H9 (cell line): ENCODE measurements around the gene NXN. TPM values are rescaled to one million over a fixed set of nuclear protein-coding genes. Genes with fewer than 3 reads are reported as not detected.

ENCODE experiments used
- DNase-seq: peaks from one replicate; pipeline ENCODE4 v3.0.0-alpha.2; 2017
- H2AFZ ChIP-seq: one replicate; pipeline ENCODE4 v1.6.1; 2013; ENCODE audit warnings: mild to moderate bottlenecking, low read length, control low read depth, moderate library complexity
- H2AK5ac ChIP-seq: 2 replicates; pipeline ENCODE4 v1.6.1; 2013; ENCODE audit warnings: low read length, control low read depth, mixed read lengths; ENCODE audit not compliant: insufficient read length
- H2BK120ac ChIP-seq: one replicate; pipeline ENCODE4 v1.6.1; 2013; ENCODE audit warnings: low read depth, mild to moderate bottlenecking, low read length, control low read depth, inconsistent platforms; ENCODE audit not compliant: poor library complexity, severe bottlenecking
- H2BK12ac ChIP-seq: 2 replicates; pipeline ENCODE4 v1.6.1; 2013; ENCODE audit warnings: low read length, control low read depth, mixed read lengths, low read depth; ENCODE audit not compliant: insufficient read length
- H2BK15ac ChIP-seq: 2 replicates; pipeline ENCODE4 v1.6.1; 2013; ENCODE audit warnings: low read depth, low read length, control low read depth
- H2BK20ac ChIP-seq: one replicate; pipeline ENCODE4 v1.6.1; 2013; ENCODE audit warnings: low read depth, mild to moderate bottlenecking, low read length, control low read depth, inconsistent platforms; ENCODE audit not compliant: poor library complexity, severe bottlenecking
- H2BK5ac ChIP-seq: 2 replicates; pipeline ENCODE4 v1.6.1; 2013; ENCODE audit warnings: low read length, control low read depth, mixed read lengths; ENCODE audit not compliant: insufficient read length
- H3K14ac ChIP-seq: 2 replicates; pipeline ENCODE4 v1.6.1; 2013; ENCODE audit warnings: low read length, control low read depth; ENCODE audit not compliant: insufficient read depth
- H3K18ac ChIP-seq: 2 replicates; pipeline ENCODE4 v1.6.1; 2013; ENCODE audit warnings: low read depth, mild to moderate bottlenecking, mixed read lengths, low read length, control low read depth; ENCODE audit not compliant: insufficient read length
- H3K23ac ChIP-seq: 2 replicates; pipeline ENCODE4 v1.6.1; 2013; ENCODE audit warnings: low read length, control low read depth, mixed read lengths, low read depth; ENCODE audit not compliant: insufficient read length
- H3K23me2 ChIP-seq: 2 replicates; pipeline ENCODE4 v1.6.1; 2013; ENCODE audit warnings: low read depth, mild to moderate bottlenecking, mixed read lengths, low read length, control low read depth; ENCODE audit not compliant: insufficient read length, poor library complexity, severe bottlenecking
- H3K27ac ChIP-seq: 2 replicates; pipeline ENCODE4 v1.5.1; 2013; ENCODE audit warnings: low read length, control low read depth, mixed read lengths, low read depth; ENCODE audit not compliant: insufficient read length
- H3K27me3 ChIP-seq: 2 replicates; pipeline ENCODE4 v1.6.1; 2013; ENCODE audit warnings: low read length, control low read depth, inconsistent platforms; ENCODE audit not compliant: insufficient read depth
- H3K4ac ChIP-seq: 2 replicates; pipeline ENCODE4 v1.6.1; 2013; ENCODE audit warnings: low read depth, mild to moderate bottlenecking, control low read depth, inconsistent platforms, low read length, moderate library complexity
- H3K4me1 ChIP-seq: 2 replicates; pipeline ENCODE4 v1.6.1; 2013; ENCODE audit warnings: low read length, control low read depth, inconsistent platforms; ENCODE audit not compliant: insufficient read depth
- H3K4me2 ChIP-seq: 2 replicates; pipeline ENCODE4 v1.6.1; 2013; ENCODE audit warnings: low read length, control low read depth, mixed read lengths; ENCODE audit not compliant: insufficient read length, insufficient read depth
- H3K56ac ChIP-seq: 2 replicates; pipeline ENCODE4 v1.6.1; 2013; ENCODE audit warnings: low read depth, mild to moderate bottlenecking, mixed read lengths, low read length, control low read depth; ENCODE audit not compliant: insufficient read length
- H3K79me1 ChIP-seq: 2 replicates; pipeline ENCODE4 v1.6.1; 2013; ENCODE audit warnings: low read depth, mild to moderate bottlenecking, moderate library complexity, low read length, control low read depth, inconsistent platforms; ENCODE audit not compliant: insufficient read depth, poor library complexity, severe bottlenecking
- H3K79me2 ChIP-seq: 2 replicates; pipeline ENCODE4 v1.6.1; 2013; ENCODE audit warnings: low read length, control low read depth, inconsistent platforms; ENCODE audit not compliant: insufficient read depth
- H3K9ac ChIP-seq: 2 replicates; pipeline ENCODE4 v1.6.1; 2013; ENCODE audit warnings: low read length, control low read depth, mixed read lengths; ENCODE audit not compliant: insufficient read length; ENCODE audit errors: extremely low read depth
- H3K9me3 ChIP-seq: one replicate; pipeline ENCODE4 v1.6.1; 2013; ENCODE audit warnings: low read depth, low read length, inconsistent platforms; ENCODE audit not compliant: control insufficient read depth
- H3T11ph ChIP-seq: one replicate; pipeline ENCODE4 v1.6.1; 2013; ENCODE audit warnings: mild to moderate bottlenecking, low read length, control low read depth, inconsistent platforms
- H4K20me1 ChIP-seq: one replicate; pipeline ENCODE4 v1.6.1; 2013; ENCODE audit not compliant: control insufficient read depth, insufficient read length, insufficient read depth
- H4K5ac ChIP-seq: 2 replicates; pipeline ENCODE4 v1.6.1; 2013; ENCODE audit warnings: low read depth, mild to moderate bottlenecking, mixed read lengths, low read length, control low read depth; ENCODE audit not compliant: insufficient read length
- H4K8ac ChIP-seq: replicated peaks from 2 replicates; pipeline ENCODE4 v1.6.1; 2013; ENCODE audit warnings: low read length, control low read depth, mixed read lengths, low read depth; ENCODE audit not compliant: insufficient read length
- H4K91ac ChIP-seq: 2 replicates; pipeline ENCODE4 v1.6.1; 2013; ENCODE audit warnings: low read depth, mild to moderate bottlenecking, moderate library complexity, mixed read lengths, low read length, control low read depth; ENCODE audit not compliant: insufficient read length
- H3K27ac Mint-ChIP-seq, 3 experiments: 2 replicates in 2 of 3; 3 replicates in 1 of 3; pipeline ENCODE4 v1.8.0; 2020 to 2021; ENCODE audit warnings: mixed read lengths in 3 of 3, mild to moderate bottlenecking in 1 of 3, moderate library complexity in 1 of 3
- H3K27me3 Mint-ChIP-seq: 2 replicates; pipeline ENCODE4 v1.8.0; 2021; ENCODE audit warnings: low read depth, mild to moderate bottlenecking, moderate library complexity, mixed read lengths
- H3K36me3 Mint-ChIP-seq, 3 experiments: 2 replicates in 2 of 3; 3 replicates in 1 of 3; pipeline ENCODE4 v1.8.0; 2020 to 2021; ENCODE audit warnings: low read depth in 3 of 3, mixed read lengths in 3 of 3; ENCODE audit not compliant: insufficient read depth in 1 of 3
- H3K4me1 Mint-ChIP-seq, 2 experiments: 2 replicates each; pipeline ENCODE4 v1.8.0; 2020; ENCODE audit warnings: mixed read lengths in 2 of 2
- H3K4me3 Mint-ChIP-seq, 2 experiments: 2 replicates in 1 of 2; 3 replicates in 1 of 2; pipeline ENCODE4 v1.8.0; 2020 to 2021; ENCODE audit warnings: mild to moderate bottlenecking in 2 of 2, mixed read lengths in 2 of 2, moderate library complexity in 1 of 2
- H3K9me3 Mint-ChIP-seq, 2 experiments: 2 replicates in 1 of 2; 3 replicates in 1 of 2; pipeline ENCODE4 v1.8.0; 2020; ENCODE audit warnings: mild to moderate bottlenecking in 2 of 2, mixed read lengths in 2 of 2, moderate library complexity in 1 of 2
- CTCF ChIP-seq: fragments of 200-600 bp; sonication (generic); conservative IDR thresholded peaks from 3 replicates; pipeline ENCODE4 v1.8.0; 2021; ENCODE audit warnings: antibody characterized with exemption, mild to moderate bottlenecking
- WGBS: extraction: QIAGEN DNeasy Blood & Tissue Kit; methylation state at CpG from one replicate; pipeline ENCODE4 v1.1.7; 2013; ENCODE audit warnings: missing lambda C conversion rate, low lambda C conversion rate, mixed read lengths; ENCODE audit not compliant: insufficient read length; ENCODE audit errors: extremely low coverage; 5-methylcytosine and 5-hydroxymethylcytosine counted together
- total RNA-seq: library from RNA; stranded (reverse); gene quantifications from 2 replicates; pipeline ENCODE4 v1.2.1, GENCODE V29; 2021

The NXN gene
- total RNA-seq, 1 experiment from 2014 or later: 93.6 TPM

DNA sequence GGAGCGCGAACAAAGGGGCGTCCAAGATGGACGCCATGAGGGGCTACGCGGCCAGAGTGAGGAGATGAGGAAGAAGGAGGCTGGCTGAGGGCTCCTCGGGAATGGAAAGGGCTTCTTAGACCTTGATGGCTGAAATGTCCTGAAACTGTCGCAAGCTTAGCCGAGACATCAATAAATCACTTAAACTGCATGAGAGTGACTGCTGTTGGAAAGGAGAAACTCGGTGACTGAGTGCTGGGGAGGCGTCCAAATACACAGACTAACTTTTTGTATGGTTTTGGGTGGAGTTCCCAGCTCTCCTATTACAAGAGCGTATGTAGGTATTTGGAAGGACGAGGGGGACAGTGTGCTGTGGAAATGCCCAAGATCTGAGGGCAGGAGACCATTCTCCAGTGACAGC lies 226.2 kb downstream of the NXN start:
- Histone ChIP-seq H3K4me2 (no peak overlapping the region), H3K23me2 (peaks cover 7% of the 10 kb centered on the region), H3K23ac (no peak overlapping the region), H2BK5ac (no peak overlapping the region), H3K9ac (no peak overlapping the region), H3K9me3 (no peaks in the 10 kb centered on the region), H3K27me3 (no peaks in the 10 kb centered on the region), H2BK12ac (no peak overlapping the region), H3K79me1 (peaks cover 3% of the 10 kb centered on the region), H2BK20ac (no peak overlapping the region), H4K91ac (no peak overlapping the region), H2BK15ac (no peak overlapping the region), H3K27ac (no peak overlapping the region), H2BK120ac (no peak overlapping the region), H4K5ac (no peak overlapping the region), H4K20me1 (no peaks in the 10 kb centered on the region), H2AK5ac (no peak overlapping the region), H3T11ph (no peak overlapping the region), H4K8ac (no peak overlapping the region), H3K18ac (no peak overlapping the region), H3K4me1 (no peaks in the 10 kb centered on the region), H3K14ac (no peak overlapping the region), H3K56ac (no peak overlapping the region), H3K79me2 (peaks cover 9% of the 10 kb centered on the region; the same call in 1 of the 2 replicates), H3K4ac (no peak overlapping the region), H2AFZ (no peak overlapping the region)
- DNase-seq: no peak
- H3K27ac Mint-ChIP-seq: no peak overlapping the region
- peak overlapping the region; percentile 9 to 10; a peak in 2 of 5 replicates for H3K4me3 Mint-ChIP-seq
- no peaks in the 10 kb centered on the region for H3K27me3 Mint-ChIP-seq
- peaks cover 13 to 18% of the 10 kb centered on the region in 2 experiments for H3K9me3 Mint-ChIP-seq
- TF ChIP-seq CTCF: no peak
- no CpG with 5 or more reads among the region's 13 CpGs for WGBS
- peaks cover 34 to 48% (median 46%) of the 10 kb centered on the region in 3 experiments for H3K36me3 Mint-ChIP-seq
- peaks cover 31 to 36% of the 10 kb centered on the region in 2 experiments for H3K4me1 Mint-ChIP-seq
